Germinal center (tissue), 1 donor: ENCODE measurements around the gene MRC2.

Source experiments
- DNase-seq: peaks from one replicate; pipeline ENCODE4 v3.0.0; 2012; ENCODE audit warnings: mixed read lengths, low spot score

MRC2 gene

DNA sequence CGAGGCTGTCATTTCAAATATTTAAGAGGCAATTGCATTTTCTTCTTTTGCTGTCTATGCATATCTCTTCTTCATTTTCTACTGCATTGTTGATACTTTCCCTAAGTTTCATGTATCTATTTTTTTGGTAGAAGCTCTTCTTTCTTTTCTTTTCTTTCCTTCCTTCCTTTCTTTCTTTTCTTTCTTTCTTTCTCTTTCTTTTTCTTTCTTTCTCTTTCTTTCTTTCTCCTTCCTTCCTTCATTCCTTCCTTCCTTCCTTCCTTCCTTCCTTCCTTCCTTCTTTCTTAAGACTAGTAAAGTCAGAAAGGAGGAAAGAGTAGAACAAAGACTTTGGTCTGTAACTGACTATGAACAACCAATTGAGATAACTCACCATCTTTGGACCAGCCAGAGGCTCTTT, 33.9 kb downstream of the MRC2 start:
- DNase-seq: no peak

DNA sequence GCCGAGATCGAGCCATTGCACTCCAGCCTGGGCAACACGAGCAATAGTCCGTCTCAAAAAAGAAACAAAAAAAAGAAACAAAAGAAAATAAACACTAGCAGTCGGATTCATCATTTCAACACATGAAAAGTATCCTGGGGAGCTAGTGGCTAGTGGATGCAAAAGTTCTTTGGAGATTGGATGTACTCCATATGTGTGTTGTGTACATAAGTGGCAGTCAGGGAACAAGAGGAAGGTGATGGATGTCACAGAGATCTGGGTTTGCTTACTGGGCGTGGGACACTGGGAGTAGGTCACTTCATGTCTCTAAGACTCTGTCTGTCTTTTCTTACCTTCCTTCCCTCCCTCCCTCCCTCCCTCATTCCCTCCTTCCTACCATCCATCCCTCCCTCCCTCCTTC, 35.4 kb downstream of the MRC2 start:
- no peak for DNase-seq

DNA sequence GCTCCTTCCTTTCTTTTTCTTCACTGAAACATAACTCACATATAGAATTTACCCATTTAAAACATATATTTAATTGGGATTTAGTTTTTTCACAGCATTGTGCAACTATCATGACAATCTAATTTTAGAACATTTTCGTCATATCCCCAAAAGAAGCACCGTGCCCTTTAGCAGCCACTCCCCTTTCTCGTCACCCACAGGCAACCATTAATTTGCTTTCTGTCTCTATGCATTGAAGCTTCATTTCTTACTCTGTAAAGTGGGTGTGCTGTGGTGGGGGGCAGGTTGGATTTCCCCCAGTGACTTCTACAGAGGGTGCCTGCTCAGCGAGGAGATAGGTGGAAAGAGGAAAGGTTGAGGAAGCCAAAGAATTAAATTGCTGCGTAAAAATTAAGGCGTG, 35.8 kb downstream of the MRC2 start:
- DNase-seq: no peak

DNA sequence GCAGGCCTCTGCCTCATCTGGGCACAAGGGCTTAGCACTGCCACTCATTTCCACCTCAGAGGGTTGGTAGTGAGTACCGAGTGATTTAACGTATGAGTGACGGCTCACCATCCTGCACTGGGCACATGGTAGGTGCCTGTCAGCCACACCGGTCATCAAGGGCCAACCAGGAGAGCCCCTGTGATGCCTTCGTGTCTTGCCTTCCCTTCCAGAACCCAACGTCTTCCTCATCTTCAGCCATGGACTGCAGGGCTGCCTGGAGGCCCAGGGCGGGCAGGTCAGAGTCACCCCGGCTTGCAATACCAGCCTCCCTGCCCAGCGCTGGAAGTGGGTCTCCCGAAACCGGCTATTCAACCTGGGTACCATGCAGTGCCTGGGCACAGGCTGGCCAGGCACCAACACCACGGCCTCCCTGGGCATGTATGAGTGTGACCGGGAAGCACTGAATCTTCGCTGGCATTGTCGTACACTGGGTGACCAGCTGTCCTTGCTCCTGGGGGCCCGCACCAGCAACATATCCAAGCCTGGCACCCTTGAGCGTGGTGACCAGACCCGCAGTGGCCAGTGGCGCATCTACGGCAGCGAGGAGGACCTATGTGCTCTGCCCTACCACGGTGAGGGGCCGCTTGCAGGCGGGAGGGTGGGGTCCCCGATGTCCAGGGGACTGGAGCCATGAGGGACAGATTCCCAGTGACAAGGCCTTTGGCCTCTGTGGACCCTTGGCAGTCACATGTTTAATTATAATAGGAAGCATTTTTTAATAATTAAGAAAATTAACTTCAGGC, 37.1 kb downstream of the MRC2 start:
- DNase-seq: no peak

DNA sequence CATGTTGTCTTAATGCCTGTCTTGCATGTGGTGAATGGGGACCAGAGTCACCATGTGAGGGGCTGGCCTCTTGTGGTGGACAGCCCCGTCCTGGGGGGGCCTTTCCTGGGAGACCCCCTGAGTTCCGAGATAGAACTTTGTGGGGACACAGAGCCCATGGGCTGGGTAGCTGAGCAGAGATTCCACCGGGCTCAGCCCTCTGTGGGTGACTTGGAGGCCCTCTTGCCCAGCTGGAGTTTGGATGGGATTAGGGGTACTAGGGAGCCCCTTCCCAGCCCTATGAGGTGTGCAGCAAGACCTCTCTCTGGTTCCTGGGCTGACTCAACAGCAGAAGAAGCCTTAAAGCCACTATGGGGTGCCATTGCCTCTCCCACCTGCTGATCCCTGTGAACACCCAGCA, 38.1 kb downstream of the MRC2 start:
- no peak for DNase-seq

DNA sequence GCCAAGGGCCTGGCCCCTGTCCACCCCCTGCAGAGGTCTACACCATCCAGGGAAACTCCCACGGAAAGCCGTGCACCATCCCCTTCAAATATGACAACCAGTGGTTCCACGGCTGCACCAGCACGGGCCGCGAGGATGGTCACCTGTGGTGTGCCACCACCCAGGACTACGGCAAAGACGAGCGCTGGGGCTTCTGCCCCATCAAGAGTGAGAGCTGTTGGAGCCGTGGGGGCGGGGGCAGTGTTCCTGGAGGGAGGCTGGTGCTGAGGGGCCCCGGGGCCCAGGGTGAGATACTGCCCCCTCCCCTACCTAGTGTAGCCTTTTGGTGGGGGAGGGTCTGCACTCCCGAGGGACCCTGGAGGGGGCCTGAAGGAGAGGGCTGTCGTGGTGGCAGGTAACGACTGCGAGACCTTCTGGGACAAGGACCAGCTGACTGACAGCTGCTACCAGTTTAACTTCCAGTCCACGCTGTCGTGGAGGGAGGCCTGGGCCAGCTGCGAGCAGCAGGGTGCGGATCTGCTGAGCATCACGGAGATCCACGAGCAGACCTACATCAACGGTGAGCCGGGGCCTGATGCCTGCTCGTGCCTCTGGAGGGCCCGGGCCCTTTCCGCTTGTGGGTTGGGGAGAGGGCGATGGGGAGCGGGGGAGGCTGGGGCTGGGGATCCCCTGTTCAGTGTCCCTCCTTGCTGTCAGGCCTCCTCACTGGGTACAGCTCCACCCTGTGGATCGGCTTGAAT, 38.8 kb downstream of the MRC2 start:
- DNase-seq: no peak

DNA sequence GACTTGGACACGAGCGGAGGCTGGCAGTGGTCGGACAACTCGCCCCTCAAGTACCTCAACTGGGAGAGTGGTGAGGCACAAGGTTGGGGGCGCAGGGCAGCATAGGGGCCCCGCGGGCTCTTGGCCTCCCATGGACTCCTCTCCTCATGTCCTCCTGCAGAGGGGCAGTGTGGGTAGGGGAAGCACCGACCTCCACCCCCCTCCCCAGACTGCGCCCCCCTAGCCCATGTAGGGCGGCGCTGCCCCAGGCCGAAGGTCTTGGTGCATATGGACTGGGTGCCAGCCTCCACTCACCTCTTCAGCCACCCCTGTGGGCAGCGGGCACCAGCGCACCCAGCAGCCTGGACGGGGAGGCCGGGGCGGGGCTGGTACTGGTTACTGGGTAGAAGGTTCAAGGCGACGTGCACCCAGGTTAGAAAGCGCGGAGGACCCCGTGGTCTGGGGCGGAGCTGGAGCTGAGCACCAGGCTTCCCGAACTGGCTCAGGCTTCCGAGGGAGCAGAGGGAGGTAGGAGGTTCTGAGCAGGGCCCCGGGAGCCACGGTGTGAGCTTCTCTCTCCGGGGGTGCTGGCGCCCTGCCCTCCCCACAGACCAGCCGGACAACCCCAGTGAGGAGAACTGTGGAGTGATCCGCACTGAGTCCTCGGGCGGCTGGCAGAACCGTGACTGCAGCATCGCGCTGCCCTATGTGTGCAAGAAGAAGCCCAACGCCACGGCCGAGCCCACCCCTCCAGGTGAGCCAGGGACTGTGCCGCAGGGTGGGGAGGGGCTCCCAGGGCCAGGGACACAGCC, 39.5 kb downstream of the MRC2 start:
- no peak for DNase-seq

DNA sequence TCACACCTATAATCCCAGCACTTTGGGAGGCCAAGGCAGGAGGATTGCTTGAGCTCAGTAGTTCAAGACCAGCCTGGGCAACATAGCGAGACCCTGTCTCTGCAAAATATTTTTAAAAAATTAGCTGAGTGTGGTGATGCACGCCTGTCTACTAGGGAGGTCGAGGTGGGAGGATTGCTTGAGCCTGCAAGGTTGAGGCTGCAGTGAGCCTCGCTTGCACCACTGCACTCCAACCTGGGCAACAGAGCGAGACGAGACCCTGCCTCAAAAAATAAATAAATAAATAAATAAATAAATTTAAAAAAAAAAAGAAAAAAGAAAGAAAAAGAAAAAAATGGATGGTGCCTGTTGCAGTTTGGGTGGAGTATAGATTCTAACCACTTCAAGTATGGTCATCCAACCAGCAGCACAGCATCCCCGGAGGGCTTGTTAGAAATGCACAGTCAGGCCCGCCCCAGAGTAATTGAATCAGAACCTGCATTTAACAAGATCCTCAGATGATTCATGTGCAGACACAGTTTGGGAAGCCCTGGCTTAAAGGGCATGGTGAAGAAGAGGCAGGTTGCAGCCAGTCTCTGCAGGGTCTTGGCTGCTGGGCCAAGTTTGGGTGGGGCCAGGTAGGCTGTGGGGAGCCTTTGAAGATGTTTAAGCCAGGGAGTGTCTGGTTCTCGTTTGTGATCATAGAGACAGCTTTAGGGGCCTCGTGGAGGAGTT, 40.8 kb downstream of the MRC2 start:
- no peak for DNase-seq

DNA sequence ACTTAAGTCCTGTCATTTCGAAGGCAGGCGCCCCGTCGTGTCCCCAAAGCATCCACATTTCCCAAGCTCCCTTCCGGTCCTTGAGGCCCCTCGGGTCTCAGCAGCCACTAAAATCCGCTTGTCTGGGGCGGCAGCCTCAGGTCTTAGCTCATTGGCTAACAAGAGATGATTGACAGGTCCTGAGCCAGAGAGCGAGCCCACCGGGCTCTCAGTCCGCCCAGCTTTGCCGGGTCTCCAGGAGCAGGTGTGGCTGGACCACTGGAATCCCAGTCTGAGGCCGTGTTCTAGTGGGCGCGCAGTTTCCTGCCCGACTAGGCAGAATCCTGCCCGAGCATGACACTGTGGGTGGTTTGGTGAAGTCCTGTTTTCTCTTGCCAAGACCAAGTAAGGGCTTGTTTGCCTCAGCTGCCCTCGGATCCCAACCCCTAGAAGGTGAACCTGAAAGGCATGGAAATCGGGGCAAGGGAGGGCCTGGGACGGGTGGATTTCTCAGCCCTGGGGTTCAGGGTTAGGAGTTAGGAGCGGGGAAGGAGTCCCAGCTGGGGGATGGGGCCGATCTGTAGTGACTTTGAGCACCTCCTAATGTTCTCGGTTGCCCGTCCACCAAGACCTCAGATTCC, 42.8 kb downstream of the MRC2 start:
- DNase-seq: no peak

DNA sequence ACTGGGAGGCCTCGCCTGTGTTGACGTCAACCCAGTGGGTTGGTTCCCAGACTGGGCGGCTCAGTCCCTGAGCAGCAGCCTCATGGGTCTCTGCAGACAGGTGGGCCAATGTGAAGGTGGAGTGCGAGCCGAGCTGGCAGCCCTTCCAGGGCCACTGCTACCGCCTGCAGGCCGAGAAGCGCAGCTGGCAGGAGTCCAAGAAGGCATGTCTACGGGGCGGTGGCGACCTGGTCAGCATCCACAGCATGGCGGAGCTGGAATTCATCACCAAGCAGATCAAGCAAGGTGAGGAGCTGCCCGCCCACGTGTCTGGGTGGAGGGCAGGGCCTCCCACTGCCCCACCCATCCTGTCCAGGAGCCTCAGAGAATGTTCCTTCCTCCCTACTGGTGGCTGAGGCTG, 44.1 kb downstream of the MRC2 start:
- DNase-seq: no peak

DNA sequence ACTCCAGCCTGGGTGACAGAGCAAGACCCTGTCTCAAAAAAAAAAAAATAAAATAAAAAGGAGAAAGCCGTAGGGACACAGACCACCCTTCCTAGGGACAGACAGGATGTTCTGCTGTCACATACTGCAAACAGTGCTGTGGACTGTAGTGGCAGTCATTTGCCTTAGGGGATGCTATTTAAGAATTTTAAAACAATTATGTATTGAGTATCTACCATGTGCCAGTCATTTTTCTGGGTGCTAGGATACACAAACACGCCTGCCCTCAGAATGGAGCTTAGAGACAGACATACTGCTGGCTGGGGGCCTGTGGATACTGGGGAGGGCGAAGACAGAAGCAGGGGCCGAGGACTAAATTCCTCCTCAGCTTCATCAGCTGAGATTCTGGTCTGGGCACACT, 45.5 kb downstream of the MRC2 start:
- no peak for DNase-seq

DNA sequence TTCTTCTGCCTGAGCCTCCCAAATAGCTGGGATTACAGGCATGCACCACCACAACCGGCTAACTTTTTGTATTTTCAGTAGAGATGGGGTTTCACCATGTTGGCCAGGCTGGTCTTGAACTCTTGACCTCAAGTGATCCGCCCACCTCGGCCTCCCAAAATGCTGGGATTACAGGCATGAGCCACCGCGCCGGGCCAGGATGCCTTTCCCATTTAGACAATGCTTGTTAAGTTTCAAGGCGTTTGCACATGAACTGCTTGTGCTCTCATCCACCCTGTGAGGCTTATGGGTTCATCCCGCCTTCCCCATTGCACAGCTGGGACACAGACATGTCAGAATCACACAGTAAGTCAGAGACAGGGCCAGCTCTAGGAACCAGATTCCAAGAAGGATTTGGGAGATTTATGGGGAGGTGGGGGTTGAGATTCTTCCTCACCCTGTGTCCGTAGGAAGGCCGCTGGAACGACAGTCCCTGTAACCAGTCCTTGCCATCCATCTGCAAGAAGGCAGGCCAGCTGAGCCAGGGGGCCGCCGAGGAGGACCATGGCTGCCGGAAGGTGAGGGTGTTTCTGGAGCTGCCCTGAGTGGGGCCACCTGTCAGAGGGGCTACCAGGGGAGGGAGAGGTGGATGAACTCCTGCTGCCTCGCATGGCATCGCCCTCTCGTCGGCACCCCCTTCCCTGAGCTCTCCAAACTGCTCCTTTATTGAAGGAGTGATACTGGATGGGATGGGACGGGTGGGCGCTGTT, 46.3 kb downstream of the MRC2 start:
- DNase-seq: no peak

DNA sequence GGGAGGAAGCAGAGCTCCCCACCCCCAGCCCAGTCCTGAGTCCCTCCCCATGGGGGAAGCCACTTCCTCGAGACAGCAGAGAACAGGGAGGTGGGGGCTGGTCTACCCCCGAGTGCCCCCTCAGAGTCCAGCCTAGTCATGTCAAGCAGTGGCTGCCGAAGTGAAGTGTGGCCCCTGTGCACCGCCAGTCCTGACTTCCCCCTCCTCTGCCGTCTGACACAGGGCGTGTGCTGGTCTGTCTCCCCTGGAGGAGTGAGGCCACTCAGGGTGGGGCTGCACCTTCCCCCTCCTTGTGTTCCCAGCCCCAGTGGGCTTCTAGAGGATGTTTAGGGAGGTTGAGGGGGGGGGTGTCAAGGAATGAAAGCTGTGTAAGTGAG, 46.9 kb downstream of the MRC2 start:
- no peak for DNase-seq

DNA sequence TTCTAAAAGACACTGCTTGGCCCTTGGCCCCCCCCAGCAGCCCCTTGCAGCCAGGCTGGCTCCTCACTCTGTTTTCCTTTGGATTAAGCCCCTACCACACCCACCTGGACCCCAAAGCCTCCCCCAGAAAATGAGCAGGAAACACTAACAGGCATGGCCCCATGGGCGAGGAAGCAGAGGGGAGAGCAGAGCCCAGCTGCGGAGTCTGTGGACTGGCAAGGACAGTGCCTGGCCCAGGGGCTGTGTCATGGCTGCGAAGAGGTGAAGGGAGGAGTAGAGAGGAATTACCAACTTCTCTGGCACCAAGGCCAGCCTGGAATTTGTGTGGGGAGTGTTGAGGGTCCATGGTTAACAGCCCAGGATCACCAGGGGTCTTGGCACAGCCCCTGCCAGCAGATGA, 47.4 kb downstream of the MRC2 start:
- no peak for DNase-seq

DNA sequence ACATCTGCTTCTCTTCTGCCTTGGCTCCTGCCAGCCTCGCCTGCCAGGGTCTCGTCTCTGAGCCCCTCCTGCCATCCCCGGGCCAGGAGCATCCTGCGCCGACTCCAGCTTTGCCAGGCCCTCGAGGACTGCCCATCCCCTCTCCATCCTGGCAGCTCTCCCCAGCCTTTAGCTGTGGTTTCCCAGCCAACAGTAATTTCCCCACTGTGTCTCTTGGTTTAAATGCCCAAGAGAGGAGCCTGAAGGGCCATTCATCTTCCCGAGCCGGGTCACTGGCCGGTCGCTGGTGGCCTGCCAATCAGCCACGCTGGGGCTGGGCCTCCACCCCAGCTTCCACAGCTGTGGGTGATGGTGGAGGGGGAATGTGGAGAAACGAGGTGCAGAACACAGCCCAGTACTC, 47.8 kb downstream of the MRC2 start:
- DNase-seq: no peak

DNA sequence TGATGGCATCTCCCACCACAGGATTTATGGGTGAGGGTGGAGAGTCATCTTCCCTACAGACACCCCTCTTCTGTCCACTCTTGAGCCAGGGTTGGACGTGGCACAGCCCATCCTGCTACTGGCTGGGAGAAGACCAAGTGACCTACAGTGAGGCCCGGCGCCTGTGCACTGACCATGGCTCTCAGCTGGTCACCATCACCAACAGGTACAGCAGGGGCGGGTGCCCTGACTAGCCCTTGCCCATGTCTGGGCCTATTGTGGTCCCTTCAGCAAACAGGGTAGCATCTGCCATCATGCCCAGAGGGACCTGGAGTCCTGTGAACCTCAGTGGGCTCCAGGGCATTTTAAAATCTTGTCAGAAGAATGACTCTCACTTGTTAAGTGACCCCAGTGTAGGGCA, 48.2 kb downstream of the MRC2 start:
- no peak for DNase-seq

DNA sequence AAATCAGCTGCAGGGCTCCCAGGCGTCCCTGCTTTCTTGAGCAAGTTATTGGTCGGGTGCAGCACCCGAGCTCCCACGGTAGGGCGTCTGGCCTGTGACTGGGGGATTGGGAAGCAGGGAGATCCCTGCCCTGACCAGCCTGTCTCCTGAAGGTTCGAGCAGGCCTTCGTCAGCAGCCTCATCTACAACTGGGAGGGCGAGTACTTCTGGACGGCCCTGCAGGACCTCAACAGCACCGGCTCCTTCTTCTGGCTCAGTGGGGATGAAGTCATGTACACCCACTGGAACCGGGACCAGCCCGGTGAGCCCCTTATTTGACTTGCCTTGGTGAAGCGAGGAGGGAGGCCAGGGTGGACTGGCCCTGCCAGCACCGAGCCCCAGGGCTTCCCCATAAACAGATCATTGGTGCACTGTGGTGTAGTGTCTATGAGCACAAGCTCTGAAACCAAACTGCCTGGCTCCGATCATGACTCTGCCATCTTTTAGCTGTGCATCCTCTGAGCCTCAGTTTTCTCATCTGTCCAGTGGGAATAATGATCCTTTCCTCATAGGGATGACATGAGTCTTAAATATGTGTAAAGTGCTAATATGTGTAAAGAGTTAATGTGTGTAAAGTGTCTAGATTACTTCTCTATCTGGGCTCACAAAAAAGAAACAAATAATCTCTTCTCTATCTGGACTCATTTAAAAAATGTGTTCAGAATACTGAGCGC, 48.9 kb downstream of the MRC2 start:
- no peak for DNase-seq

DNA sequence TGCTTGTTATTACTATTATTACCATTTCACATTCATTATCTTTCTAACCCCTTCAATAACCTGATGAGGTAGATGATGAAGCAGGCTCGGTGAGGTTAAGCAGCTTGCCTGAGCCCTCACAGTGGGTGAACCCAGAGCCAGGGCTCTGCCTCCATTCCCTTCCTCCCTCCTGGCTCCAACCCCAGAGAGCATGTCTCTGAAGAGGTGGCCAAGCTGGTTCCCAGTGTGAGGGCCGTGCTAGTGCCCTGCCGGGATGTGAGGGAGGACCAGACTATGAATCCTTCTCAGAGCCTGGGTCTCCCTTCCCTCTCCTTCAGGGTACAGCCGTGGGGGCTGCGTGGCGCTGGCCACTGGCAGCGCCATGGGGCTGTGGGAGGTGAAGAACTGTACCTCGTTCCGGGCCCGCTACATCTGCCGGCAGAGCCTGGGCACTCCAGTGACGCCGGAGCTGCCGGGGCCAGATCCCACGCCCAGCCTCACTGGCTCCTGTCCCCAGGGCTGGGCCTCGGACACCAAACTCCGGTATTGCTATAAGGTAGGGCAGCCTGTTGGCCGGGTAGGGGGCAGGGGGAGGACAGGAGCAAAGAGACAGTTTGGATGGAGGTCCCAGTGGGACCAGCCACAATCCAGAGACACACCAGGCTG, 49.6 kb downstream of the MRC2 start:
- DNase-seq: no peak

DNA sequence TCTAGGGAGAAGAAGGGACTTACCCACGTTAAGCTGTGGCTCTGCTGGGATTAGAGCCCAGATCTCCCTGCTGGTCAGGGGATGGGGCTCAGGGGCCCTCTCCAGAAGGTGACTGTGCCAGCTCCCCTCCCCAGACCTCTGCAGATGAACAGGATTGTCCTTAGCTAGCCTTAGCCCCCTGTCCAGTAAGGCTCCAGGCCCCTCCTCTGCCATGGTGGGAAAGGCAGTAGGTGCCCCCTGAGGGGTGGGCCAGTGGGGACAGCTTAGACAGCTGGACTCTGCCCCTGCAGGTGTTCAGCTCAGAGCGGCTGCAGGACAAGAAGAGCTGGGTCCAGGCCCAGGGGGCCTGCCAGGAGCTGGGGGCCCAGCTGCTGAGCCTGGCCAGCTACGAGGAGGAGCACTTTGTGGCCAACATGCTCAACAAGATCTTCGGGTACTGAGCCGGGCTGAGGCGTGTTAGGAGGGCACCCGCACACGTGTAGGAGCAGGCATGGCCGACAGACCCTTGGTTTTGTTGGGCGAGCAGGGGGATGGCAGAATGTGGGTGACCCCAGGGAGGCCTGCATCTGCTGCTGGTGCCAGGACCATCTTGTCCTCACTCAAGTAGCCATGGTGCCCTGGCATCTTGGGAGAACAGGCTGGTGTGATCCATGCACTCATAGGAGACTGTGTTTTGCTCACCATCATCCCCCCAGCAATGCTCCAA, 50.9 kb downstream of the MRC2 start:
- no peak for DNase-seq
